ENCODE data around the gene SLC15A2.

Gene SLC15A2

GRCh38 chr3:121988146-121988545, 93.9 kb downstream of the SLC15A2 start:
- DNase-seq, result no peak

- DNase-seq, result no peak
Measured at GRCh38 chr3:121989943-121990342, 95.7 kb downstream of the SLC15A2 start.

GRCh38 chr3:121992601-121993560, 98.7 kb downstream of the SLC15A2 start:
- no peak for DNase-seq

Data from fibroblast of upper back skin (primary cell).